Measurements from ENCODE around the gene CCL2.
A peak's percentile ranks its signal among the peaks of the same experiment; 100 is the strongest.

CCL2 gene

DNA sequence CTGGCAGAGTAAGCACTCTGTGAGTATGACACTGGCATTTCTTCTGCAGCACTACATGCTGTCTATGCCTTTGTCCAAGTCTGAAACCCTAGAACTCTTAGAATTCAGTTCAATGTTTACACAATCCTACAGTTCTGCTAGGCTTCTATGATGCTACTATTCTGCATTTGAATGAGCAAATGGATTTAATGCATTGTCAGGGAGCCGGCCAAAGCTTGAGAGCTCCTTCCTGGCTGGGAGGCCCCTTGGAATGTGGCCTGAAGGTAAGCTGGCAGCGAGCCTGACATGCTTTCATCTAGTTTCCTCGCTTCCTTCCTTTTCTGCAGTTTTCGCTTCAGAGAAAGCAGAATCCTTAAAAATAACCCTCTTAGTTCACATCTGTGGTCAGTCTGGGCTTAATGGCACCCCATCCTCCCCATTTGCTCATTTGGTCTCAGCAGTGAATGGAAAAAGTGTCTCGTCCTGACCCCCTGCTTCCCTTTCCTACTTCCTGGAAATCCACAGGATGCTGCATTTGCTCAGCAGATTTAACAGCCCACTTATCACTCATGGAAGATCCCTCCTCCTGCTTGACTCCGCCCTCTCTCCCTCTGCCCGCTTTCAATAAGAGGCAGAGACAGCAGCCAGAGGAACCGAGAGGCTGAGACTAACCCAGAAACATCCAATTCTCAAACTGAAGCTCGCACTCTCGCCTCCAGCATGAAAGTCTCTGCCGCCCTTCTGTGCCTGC lies at the start of gene CCL2:
Gene CCL2, plus strand, starts transcription at position 635 of the 730 bp plus-strand sequence. Its CDS starts 65 bp downstream, at position 700.
- H3K4me3 ChIP-seq, result peak within 1 kb of the TSS; percentile 67
- TF ChIP-seq EZH2 (IDR thresholded peaks at IDR 0.05) (no peak), FOXP2 (optimal IDR thresholded peaks at IDR 0.05; ENCODE audit: control extremely low read depth, extremely low read length, insufficient read depth) (no peak), POLR2AphosphoS5 (IDR thresholded peaks at IDR 0.05; ENCODE audit: borderline replicate concordance, low read depth, low read length) (no peak)
- no peak for DNase-seq (ENCODE audit: low read depth, low spot score)
- H3K36me3 ChIP-seq (ENCODE audit: insufficient read depth, low read length), result no peaks in the 10 kb centered on the region
- H3K9me3 ChIP-seq (ENCODE audit: low read depth, low read length), result no peaks in the 10 kb centered on the region
- no peak within 1 kb of the TSS for H3K27ac ChIP-seq
- no peak within 1 kb of the TSS for H3K9ac ChIP-seq (ENCODE audit: insufficient read length)

DNA sequence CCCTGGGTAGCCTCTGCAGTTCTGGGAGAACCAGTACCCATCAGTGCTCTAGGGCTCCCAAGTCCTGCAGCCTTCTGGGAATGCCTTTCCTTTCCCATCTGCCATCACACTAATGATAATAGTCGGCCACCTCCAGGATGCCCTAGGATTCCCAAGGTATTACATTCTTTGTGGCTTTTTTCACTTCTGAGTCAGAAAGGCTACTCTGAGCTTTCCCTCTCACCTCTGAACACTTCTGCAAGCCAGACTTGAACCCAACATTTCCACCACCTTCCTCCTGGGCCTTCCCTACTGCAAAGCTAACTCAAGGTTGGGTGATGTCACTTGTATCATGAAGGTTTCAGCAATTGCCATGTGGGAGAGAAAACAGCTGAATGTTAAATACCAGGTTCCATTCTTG lies 49.7 kb upstream of the CCL2 start:
- no peak for DNase-seq (ENCODE audit: low read depth, low spot score)

GRCh38 chr17:34206569-34206968 lies 48.5 kb upstream of the CCL2 start:
- H3K27ac ChIP-seq, result no peak overlapping the region
- no peak for DNase-seq (ENCODE audit: low read depth, low spot score)
- no peaks in the 10 kb centered on the region for H3K36me3 ChIP-seq (ENCODE audit: insufficient read depth, low read length)
- no peaks in the 10 kb centered on the region for H3K9me3 ChIP-seq (ENCODE audit: low read depth, low read length)
- no peak overlapping the region for H3K9ac ChIP-seq (ENCODE audit: insufficient read length)
- no peak overlapping the region for H3K4me3 ChIP-seq
- TF ChIP-seq POLR2AphosphoS5 (IDR thresholded peaks at IDR 0.05; ENCODE audit: borderline replicate concordance, low read depth, low read length) (no peak), EZH2 (IDR thresholded peaks at IDR 0.05) (no peak), FOXP2 (optimal IDR thresholded peaks at IDR 0.05; ENCODE audit: control extremely low read depth, extremely low read length, insufficient read depth) (no peak)

More for the DNA sequence above, 49.7 kb upstream of the CCL2 start:
- no peaks in the 10 kb centered on the region for H3K9me3 ChIP-seq (ENCODE audit: low read depth, low read length)
- no peak overlapping the region for H3K9ac ChIP-seq (ENCODE audit: insufficient read length)
- H3K27ac ChIP-seq, result no peak overlapping the region
- H3K36me3 ChIP-seq (ENCODE audit: insufficient read depth, low read length), result no peaks in the 10 kb centered on the region
- H3K4me3 ChIP-seq, result no peak overlapping the region
- TF ChIP-seq POLR2AphosphoS5 (IDR thresholded peaks at IDR 0.05; ENCODE audit: borderline replicate concordance, low read depth, low read length), result no peak
- no peak for TF ChIP-seq EZH2 (IDR thresholded peaks at IDR 0.05)
- TF ChIP-seq FOXP2 (optimal IDR thresholded peaks at IDR 0.05; ENCODE audit: control extremely low read depth, extremely low read length, insufficient read depth), result no peak

GRCh38 chr17:34207572-34207971 lies 47.5 kb upstream of the CCL2 start:
- Histone ChIP-seq H3K9ac (ENCODE audit: insufficient read length) (no peak overlapping the region), H3K4me3 (no peak overlapping the region), H3K36me3 (ENCODE audit: insufficient read depth, low read length) (no peaks in the 10 kb centered on the region), H3K27ac (no peak overlapping the region), H3K9me3 (ENCODE audit: low read depth, low read length) (no peaks in the 10 kb centered on the region)
- TF ChIP-seq FOXP2 (optimal IDR thresholded peaks at IDR 0.05; ENCODE audit: control extremely low read depth, extremely low read length, insufficient read depth), result no peak
- no peak for TF ChIP-seq EZH2 (IDR thresholded peaks at IDR 0.05)
- no peak for TF ChIP-seq POLR2AphosphoS5 (IDR thresholded peaks at IDR 0.05; ENCODE audit: borderline replicate concordance, low read depth, low read length)
- DNase-seq (ENCODE audit: low read depth, low spot score), result no peak

GRCh38 chr17:34218748-34219147 lies 36.3 kb upstream of the CCL2 start:
- H3K9me3 ChIP-seq (ENCODE audit: low read depth, low read length), result no peaks in the 10 kb centered on the region
- TF ChIP-seq EZH2 (IDR thresholded peaks at IDR 0.05), result no peak
- no peak for TF ChIP-seq POLR2AphosphoS5 (IDR thresholded peaks at IDR 0.05; ENCODE audit: borderline replicate concordance, low read depth, low read length)
- TF ChIP-seq FOXP2 (optimal IDR thresholded peaks at IDR 0.05; ENCODE audit: control extremely low read depth, extremely low read length, insufficient read depth), result no peak
- H3K4me3 ChIP-seq, result no peak overlapping the region
- H3K36me3 ChIP-seq (ENCODE audit: insufficient read depth, low read length), result no peaks in the 10 kb centered on the region
- no peak overlapping the region for H3K27ac ChIP-seq
- no peak overlapping the region for H3K9ac ChIP-seq (ENCODE audit: insufficient read length)
- DNase-seq (ENCODE audit: low read depth, low spot score), result no peak

DNA sequence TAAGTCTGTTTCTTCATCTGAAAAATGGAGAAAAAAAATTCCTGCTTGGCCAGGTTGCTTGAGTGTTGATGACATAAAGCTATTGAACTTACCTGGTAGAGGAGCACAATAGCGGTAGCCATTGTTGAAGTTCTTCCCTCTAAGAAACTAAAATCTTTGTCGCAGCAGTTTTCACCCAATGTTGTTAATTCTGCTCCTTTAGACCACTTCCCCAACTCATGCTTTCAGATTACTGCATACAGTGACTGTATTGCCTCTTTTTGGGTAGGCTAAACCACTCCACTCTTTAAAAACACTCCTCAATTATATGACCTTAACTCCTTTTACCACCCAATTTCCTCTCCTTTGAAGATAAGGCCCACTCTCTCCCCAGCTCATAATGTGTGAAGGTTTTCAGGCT lies 35.7 kb upstream of the CCL2 start:
- no peak for DNase-seq (ENCODE audit: low read depth, low spot score)
- no peak for TF ChIP-seq EZH2 (IDR thresholded peaks at IDR 0.05)
- TF ChIP-seq FOXP2 (optimal IDR thresholded peaks at IDR 0.05; ENCODE audit: control extremely low read depth, extremely low read length, insufficient read depth), result no peak
- TF ChIP-seq POLR2AphosphoS5 (IDR thresholded peaks at IDR 0.05; ENCODE audit: borderline replicate concordance, low read depth, low read length), result no peak
- H3K9ac ChIP-seq (ENCODE audit: insufficient read length), result no peak overlapping the region
- H3K9me3 ChIP-seq (ENCODE audit: low read depth, low read length), result no peaks in the 10 kb centered on the region
- H3K36me3 ChIP-seq (ENCODE audit: insufficient read depth, low read length), result no peaks in the 10 kb centered on the region
- H3K4me3 ChIP-seq, result no peak overlapping the region
- no peak overlapping the region for H3K27ac ChIP-seq

- Histone ChIP-seq H3K4me3 (no peak overlapping the region), H3K9me3 (ENCODE audit: low read depth, low read length) (no peaks in the 10 kb centered on the region), H3K9ac (ENCODE audit: insufficient read length) (no peak overlapping the region), H3K27ac (no peak overlapping the region), H3K36me3 (ENCODE audit: insufficient read depth, low read length) (no peaks in the 10 kb centered on the region)
- TF ChIP-seq POLR2AphosphoS5 (IDR thresholded peaks at IDR 0.05; ENCODE audit: borderline replicate concordance, low read depth, low read length) (no peak), FOXP2 (optimal IDR thresholded peaks at IDR 0.05; ENCODE audit: control extremely low read depth, extremely low read length, insufficient read depth) (no peak), EZH2 (IDR thresholded peaks at IDR 0.05) (no peak)
- DNase-seq (ENCODE audit: low read depth, low spot score), result no peak
These were observed 34.9 kb upstream of the CCL2 start for GRCh38 chr17:34220045-34220751.

GRCh38 chr17:34220752-34221395 lies 34.2 kb upstream of the CCL2 start:
- Histone ChIP-seq H3K9me3 (ENCODE audit: low read depth, low read length) (no peaks in the 10 kb centered on the region), H3K9ac (ENCODE audit: insufficient read length) (no peak overlapping the region), H3K27ac (no peak overlapping the region), H3K4me3 (no peak overlapping the region), H3K36me3 (ENCODE audit: insufficient read depth, low read length) (no peaks in the 10 kb centered on the region)
- TF ChIP-seq EZH2 (IDR thresholded peaks at IDR 0.05), result no peak
- no peak for TF ChIP-seq POLR2AphosphoS5 (IDR thresholded peaks at IDR 0.05; ENCODE audit: borderline replicate concordance, low read depth, low read length)
- TF ChIP-seq FOXP2 (optimal IDR thresholded peaks at IDR 0.05; ENCODE audit: control extremely low read depth, extremely low read length, insufficient read depth), result no peak
- no peak for DNase-seq (ENCODE audit: low read depth, low spot score)
